SH-SY5Y (cell line): ENCODE results near the gene SCO2.

Experiments used
- GATA2 ChIP-seq: IDR thresholded peaks from 2 replicates; pipeline ENCODE4 v1.6.1; 2011; ENCODE audit warnings: mild to moderate bottlenecking, low read depth, low read length
- GATA3 ChIP-seq: IDR thresholded peaks from 2 replicates; pipeline ENCODE4 v1.6.1; 2011; ENCODE audit warnings: low read depth, mild to moderate bottlenecking, low read length, moderate library complexity

DNA sequence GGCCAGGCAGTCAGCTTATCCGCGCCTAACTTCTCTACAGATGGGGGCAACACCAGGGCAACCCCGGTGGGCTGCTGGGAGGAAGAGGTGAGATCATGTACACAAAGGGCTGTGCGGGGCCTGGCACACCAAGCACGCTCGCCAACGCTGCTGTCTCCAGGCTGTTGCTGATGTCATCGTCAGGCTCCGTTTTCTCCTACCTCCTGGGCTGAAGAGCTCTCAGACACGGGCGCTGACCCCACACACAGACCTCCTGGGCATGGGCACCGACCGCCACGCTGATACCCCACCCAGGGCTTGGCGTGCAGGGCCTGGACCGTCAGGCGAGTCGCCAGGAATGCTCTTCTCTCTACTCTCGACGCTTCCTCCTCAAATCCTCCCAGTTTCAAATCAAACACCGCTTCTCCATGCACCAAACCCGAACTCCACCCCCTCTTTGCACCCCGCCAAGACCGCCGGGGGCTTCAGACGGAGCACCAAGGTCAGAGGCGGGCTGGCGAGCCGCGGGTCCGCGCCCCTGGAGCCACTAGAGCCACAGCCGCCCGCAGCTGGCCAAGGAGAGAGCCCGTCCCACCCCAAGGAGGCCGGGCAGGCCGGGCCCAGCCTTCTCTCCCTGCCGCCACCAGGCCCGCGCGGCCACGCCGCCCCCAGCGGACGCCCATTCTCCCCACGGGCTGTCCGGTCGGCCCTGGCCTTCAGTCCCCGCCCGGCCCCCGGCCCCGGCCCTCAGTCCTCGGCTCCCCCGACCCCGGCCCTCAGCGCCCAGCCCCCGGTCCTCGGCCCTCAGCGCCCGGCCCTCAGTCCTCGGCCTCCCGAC, 51.3 kb downstream of the SCO2 start:
- TF ChIP-seq GATA3 (no peak), GATA2 (no peak)
